HEK293 (cell line): ENCODE results near the gene ADGRL1.

Experiments
- CTCF ChIA-PET: fragments of 350-600 bp; formaldehyde crosslinking; extraction: SDS; loops from one replicate; lab custom pipeline; 2021; ENCODE audit warnings: antibody characterized with exemption; lab: Yijun Ruan, JAX
- POLR2A ChIA-PET: fragments of 300-600 bp; formaldehyde crosslinking; extraction: SDS; loops from one replicate; lab custom pipeline; 2020; ENCODE audit warnings: antibody characterized with exemption, inconsistent platforms; lab: Yijun Ruan, JAX
- H3K27ac ChIP-seq: fragments of 200-500 bp; sonication (Bioruptor generic); 2 replicates; pipeline ENCODE4 v1.5.1; 2014; ENCODE audit warnings: low read depth, low read length, control low read depth, inconsistent platforms; ENCODE audit errors: extremely low read depth
- H3K36me3 ChIP-seq, 2 experiments: fragments of 200-500 bp in 1 of 2; sonication (Bioruptor generic) in 1 of 2; 1 replicate in 1 of 2; 2 replicates in 1 of 2; pipeline ENCODE4 v1.5.1; 2014 to 2017; ENCODE audit warnings: inconsistent platforms in 2 of 2, low read length in 2 of 2; ENCODE audit not compliant: control insufficient read depth in 2 of 2, insufficient read depth in 1 of 2
- H3K4me1 ChIP-seq: fragments of 200-500 bp; sonication (Bioruptor generic); 2 replicates; pipeline ENCODE4 v1.5.1; 2014; ENCODE audit warnings: mild to moderate bottlenecking, low read length, inconsistent platforms; ENCODE audit not compliant: control insufficient read depth, insufficient read depth
- H3K4me3 ChIP-seq: 2 replicates; pipeline ENCODE4 v1.5.1; 2011; ENCODE audit warnings: low read depth, mild to moderate bottlenecking, control low read depth, low read length, moderate library complexity
- H3K9me3 ChIP-seq: fragments of 200-500 bp; sonication (Bioruptor generic); 2 replicates; pipeline ENCODE4 v1.5.1; 2014; ENCODE audit warnings: low read depth, low read length, inconsistent platforms; ENCODE audit not compliant: control insufficient read depth, insufficient read depth
- BCL11B ChIP-seq: fragments of 450-650 bp; formaldehyde crosslinking; IDR thresholded peaks from 2 replicates; pipeline ENCODE4 v1.5.1; 2016; ENCODE audit warnings: low read depth, missing biosample characterization, missing genetic modification characterization
- GLIS2 ChIP-seq: fragments of 450-650 bp; formaldehyde crosslinking; IDR thresholded peaks from 2 replicates; pipeline ENCODE4 v1.5.1; 2016; ENCODE audit warnings: missing biosample characterization, missing genetic modification characterization
- HIC1 ChIP-seq: fragments of 450-650 bp; formaldehyde crosslinking; IDR thresholded peaks from 2 replicates; pipeline ENCODE4 v1.5.1; 2016; ENCODE audit warnings: missing biosample characterization, missing genetic modification characterization
- KLF1 ChIP-seq: fragments of 450-650 bp; formaldehyde crosslinking; IDR thresholded peaks from 2 replicates; pipeline ENCODE4 v1.5.1; 2016; ENCODE audit warnings: missing biosample characterization, missing genetic modification characterization
- SCRT2 ChIP-seq: fragments of 450-650 bp; formaldehyde crosslinking; IDR thresholded peaks from 2 replicates; pipeline ENCODE4 v1.5.1; 2016; ENCODE audit warnings: missing biosample characterization, missing genetic modification characterization
- ZBTB49 ChIP-seq: fragments of 450-650 bp; formaldehyde crosslinking; IDR thresholded peaks from 2 replicates; pipeline ENCODE4 v1.5.1; 2016; ENCODE audit warnings: missing biosample characterization, missing genetic modification characterization, low read depth
- ZEB2 ChIP-seq: fragments of 450-650 bp; formaldehyde crosslinking; IDR thresholded peaks from 2 replicates; pipeline ENCODE4 v1.5.1; 2016; ENCODE audit warnings: missing biosample characterization, missing genetic modification characterization
- ZFP69B ChIP-seq: fragments of 450-650 bp; formaldehyde crosslinking; IDR thresholded peaks from 2 replicates; pipeline ENCODE4 v1.5.1; 2016; ENCODE audit warnings: missing biosample characterization, missing genetic modification characterization
- ZNF148 ChIP-seq: fragments of 450-650 bp; formaldehyde crosslinking; IDR thresholded peaks from 2 replicates; pipeline ENCODE4 v1.5.0; 2017; ENCODE audit warnings: missing biosample characterization, missing genetic modification characterization, borderline replicate concordance
- ZNF548 ChIP-seq: fragments of 450-650 bp; formaldehyde crosslinking; IDR thresholded peaks from 2 replicates; pipeline ENCODE4 v1.5.1; 2016; ENCODE audit warnings: missing biosample characterization, missing genetic modification characterization
- ZNF600 ChIP-seq: fragments of 450-650 bp; formaldehyde crosslinking; IDR thresholded peaks from 2 replicates; pipeline ENCODE4 v1.5.1; 2016; ENCODE audit warnings: missing biosample characterization, missing genetic modification characterization

ADGRL1 gene

GRCh38 chr19:14161305-14161704 lies 44.7 kb downstream of the ADGRL1 start:
- Histone ChIP-seq H3K4me1 (no peaks in the 10 kb centered on the region), H3K4me3 (no peak overlapping the region), H3K27ac (no peak overlapping the region), H3K9me3 (no peaks in the 10 kb centered on the region), H3K36me3 (peaks cover 0 to 63% of the 10 kb centered on the region in 2 experiments; a peak in 2 of 3 replicates)
- ChIA-PET CTCF (interaction anchor here (0.6 to 0.7 kb wide), 2 partner anchors 25 to 334 kb away, joined by 3 to 7 read pairs; partner anchors contain the start of gene ASF1B), POLR2A (interaction anchor here (1.4 to 2.7 kb wide), 2 partner anchors 25 kb away, joined by 8 to 9 read pairs; partner anchors contain the start of gene ASF1B)
- TF ChIP-seq HIC1 (peak; percentile 60; the same call in 1 of the 2 replicates), ZNF600 (tag by site-specific recombination) (no peak), ZBTB49 (tag by site-specific recombination) (no peak), KLF1 (peak; percentile 42; the same call in 1 of the 2 replicates)

GRCh38 chr19:14160017-14160703 lies 45.8 kb downstream of the ADGRL1 start:
- CTCF ChIA-PET, result interaction anchor here (0.5 to 0.6 kb wide), 2 partner anchors 31 to 908 kb away, joined by 3 read pairs; no protein-coding TSS in a partner anchor
- POLR2A ChIA-PET, result interaction anchor here (2.7 kb wide), 1 partner anchor 23 kb away, joined by 9 read pairs; the partner anchor contains the start of gene ASF1B

GRCh38 chr19:14159059-14159458 lies 46.9 kb downstream of the ADGRL1 start:
- no peak for TF ChIP-seq ZNF548 (tag by site-specific recombination)
- no peak for TF ChIP-seq ZEB2 (tag by site-specific recombination)
- TF ChIP-seq ZFP69B, result no peak
- no peak for TF ChIP-seq ZNF148 (tag by site-specific recombination)
- no peak for TF ChIP-seq BCL11B (tag by site-specific recombination)
- no peak for TF ChIP-seq SCRT2
- TF ChIP-seq HIC1, result no peak
- TF ChIP-seq ZNF600 (tag by site-specific recombination), result peak; percentile 60; the same call in 1 of the 2 replicates
- H3K4me1 ChIP-seq, result no peaks in the 10 kb centered on the region
- POLR2A ChIA-PET, result interaction anchor here (0.6 to 2.7 kb wide), 2 partner anchors 22 to 43 kb away, joined by 3 to 9 read pairs; partner anchors contain the start of gene ASF1B
- H3K36me3 ChIP-seq, result peaks cover 0 to 80% of the 10 kb centered on the region in 2 experiments; a peak in 2 of 3 replicates
- H3K27ac ChIP-seq, result no peak overlapping the region
- H3K9me3 ChIP-seq, result no peaks in the 10 kb centered on the region
- CTCF ChIA-PET, result interaction anchor here (0.5 to 1.4 kb wide), 3 partner anchors 11 to 321 kb away, joined by 3 to 5 read pairs (median 4); no protein-coding TSS in a partner anchor
- no peak overlapping the region for H3K4me3 ChIP-seq

More at GRCh38 chr19:14160017-14160703, 45.8 kb downstream of the ADGRL1 start:
- TF ChIP-seq GLIS2 (tag by site-specific recombination) (peak; percentile 52; the same call in 1 of the 2 replicates), ZNF548 (tag by site-specific recombination) (no peak)
- TF ChIP-seq, all 188 proteins: peak for 1
- Histone ChIP-seq H3K4me1 (no peaks in the 10 kb centered on the region), H3K4me3 (no peak overlapping the region), H3K36me3 (peaks cover 0 to 74% of the 10 kb centered on the region in 2 experiments; a peak in 2 of 3 replicates), H3K27ac (no peak overlapping the region), H3K9me3 (no peaks in the 10 kb centered on the region)
